Keratinocyte (primary cell): ENCODE measurements around the gene SYT1. TPM values are rescaled to one million over a fixed set of nuclear protein-coding genes. Genes with fewer than 3 reads are reported as not detected.

Source experiments
- DNase-seq: peaks from one replicate; pipeline ENCODE4 v3.0.0-alpha.2; 2011; ENCODE audit warnings: low read depth, missing footprints, low spot score
- FAIRE-seq: peaks from 2 replicates; lab custom pipeline; 2011; peaks lifted over from hg19 to GRCh38; lab: Jason Lieb, UNC
- H2AFZ ChIP-seq: 2 replicates; pipeline ENCODE4 v1.6.0; 2012; ENCODE audit warnings: low read length, control low read depth, inconsistent platforms; ENCODE audit not compliant: control insufficient read depth
- H3K27ac ChIP-seq: 2 replicates; pipeline ENCODE4 v1.5.1; 2011; ENCODE audit warnings: low read length; ENCODE audit not compliant: control insufficient read depth, insufficient read depth
- H3K27me3 ChIP-seq: 3 replicates; pipeline ENCODE4 v1.6.0; 2011; ENCODE audit warnings: low read length; ENCODE audit not compliant: control insufficient read depth, insufficient read depth; ENCODE audit errors: extremely low read depth
- H3K36me3 ChIP-seq, 2 experiments: 2 replicates in 1 of 2; 3 replicates in 1 of 2; pipeline ENCODE4 v1.5.1; 2011; ENCODE audit warnings: low read length in 2 of 2, mild to moderate bottlenecking in 1 of 2; ENCODE audit not compliant: control insufficient read depth in 2 of 2, insufficient read depth in 2 of 2; ENCODE audit errors: extremely low read depth in 1 of 2
- H3K4me1 ChIP-seq: 3 replicates; pipeline ENCODE4 v1.5.1; 2011; ENCODE audit warnings: low read length; ENCODE audit not compliant: control insufficient read depth, insufficient read depth; ENCODE audit errors: extremely low read depth
- H3K4me2 ChIP-seq: 3 replicates; pipeline ENCODE4 v1.6.0; 2011; ENCODE audit warnings: low read depth, low read length; ENCODE audit not compliant: control insufficient read depth, insufficient read depth; ENCODE audit errors: extremely low read depth
- H3K4me3 ChIP-seq, 3 experiments: fragments of 200-600 bp in 1 of 3; sonication (generic) in 1 of 3; 2 replicates in 2 of 3; 3 replicates in 1 of 3; pipeline ENCODE4 v1.5.1; 2011 to 2016; ENCODE audit warnings: low read length in 3 of 3, mild to moderate bottlenecking in 3 of 3, control low read depth in 2 of 3, inconsistent platforms in 1 of 3, low read depth in 1 of 3, mixed read lengths in 1 of 3, mixed run types in 1 of 3, moderate library complexity in 1 of 3; ENCODE audit not compliant: control insufficient read depth in 2 of 3, insufficient read depth in 2 of 3; ENCODE audit errors: extremely low read depth in 1 of 3
- H3K79me2 ChIP-seq: 2 replicates; pipeline ENCODE4 v1.6.0; 2012; ENCODE audit warnings: low read length; ENCODE audit not compliant: control insufficient read depth, insufficient read depth
- H3K9ac ChIP-seq: 3 replicates; pipeline ENCODE4 v1.6.0; 2011; ENCODE audit warnings: low read length; ENCODE audit not compliant: control insufficient read depth, insufficient read depth; ENCODE audit errors: extremely low read depth
- H3K9me1 ChIP-seq: 3 replicates; pipeline ENCODE4 v1.6.0; 2011; ENCODE audit warnings: low read length; ENCODE audit not compliant: control insufficient read depth, insufficient read depth; ENCODE audit errors: extremely low read depth
- H3K9me3 ChIP-seq: 2 replicates; pipeline ENCODE4 v1.5.1; 2012; ENCODE audit warnings: low read depth, low read length; ENCODE audit not compliant: control insufficient read depth
- H4K20me1 ChIP-seq: 3 replicates; pipeline ENCODE4 v1.6.0; 2011; ENCODE audit warnings: low read length; ENCODE audit not compliant: control insufficient read depth, insufficient read depth; ENCODE audit errors: extremely low read depth
- CTCF ChIP-seq, 3 experiments: IDR thresholded peaks in 1 of 3; conservative IDR thresholded peaks in 1 of 3; optimal IDR thresholded peaks in 1 of 3; 2 replicates in 2 of 3; 3 replicates in 1 of 3; pipeline versions ENCODE3 to v1.5.1; 2011; ENCODE audit warnings: low read length in 3 of 3, mild to moderate bottlenecking in 3 of 3, moderate library complexity in 2 of 3, control low read depth in 1 of 3, inconsistent platforms in 1 of 3; ENCODE audit not compliant: insufficient read depth in 2 of 3; ENCODE audit errors: extremely low read depth in 1 of 3
- EZH2 ChIP-seq: IDR thresholded peaks from one replicate; pipeline ENCODE4 v1.6.1; 2012; ENCODE audit warnings: inconsistent platforms, mild to moderate bottlenecking, low read length, moderate library complexity
- dilution Hi-C: fragments of 300-500 bp; cut with MboI; formaldehyde crosslinking; loops from one replicate; pipeline ENCODE4 v1.7.0; 2020; ENCODE audit warnings: low sequenced_read_pairs; ENCODE audit not compliant: extremely low pct_ligation_motif_present
- polyA plus RNA-seq, 5 experiments: library from polyadenylated mRNA; depleted of rRNA in 3 of 5; stranded (reverse) in 3 of 5; stranded (forward) in 1 of 5; unstranded in 1 of 5; fragments of >200 nt; gene quantifications; 1 replicate in 1 of 5; 2 replicates in 3 of 5; 3 replicates in 1 of 5; pipeline versions ENCODE4 v1.2.1 to v1.2.3, GENCODE V29; 2011 to 2012; ENCODE audit warnings: missing spikeins in 2 of 5, low read depth in 1 of 5, low replicate concordance in 1 of 5

SYT1 gene
- polyA plus RNA-seq, 1 donor (not counting 4 experiments of a cell fraction or from before 2014, with no cell fraction given) = 6.1 TPM

GRCh38 chr12:78864870-78865463, 393 bp downstream of the SYT1 start:
- dilution Hi-C loops = no loop called here
- TF ChIP-seq CTCF (optimal IDR thresholded peaks at IDR 0.05 in 1 of 3, IDR thresholded peaks at IDR 0.05 in 1 of 3, conservative IDR thresholded peaks at IDR 0.05 in 1 of 3; ENCODE audit: extremely low read depth in 1 of 3, insufficient read depth in 2 of 3, low read length in 3 of 3) = no peak
- TF ChIP-seq EZH2 = no peak
- Histone ChIP-seq H3K4me1 (peaks cover 7% of the 10 kb centered on the region), H4K20me1 (no peaks in the 10 kb centered on the region), H3K4me3 (peak overlapping the region; percentile 57 to 81 (median 76)), H3K9me1 (no peaks in the 10 kb centered on the region), H2AFZ (peak overlapping the region; percentile 95), H3K4me2 (peak overlapping the region; percentile 93), H3K27me3 (peaks cover 31% of the 10 kb centered on the region), H3K79me2 (no peaks in the 10 kb centered on the region), H3K9ac (no peak overlapping the region), H3K27ac (no peak overlapping the region), H3K9me3 (no peaks in the 10 kb centered on the region), H3K36me3 (no peaks in the 10 kb centered on the region)
- DNase-seq (no peak), FAIRE-seq (no peak)

- peak overlapping the region in 1 of 3 experiments; percentile 76 for H3K4me3 ChIP-seq
- no peak overlapping the region for H2AFZ ChIP-seq
- no peaks in the 10 kb centered on the region for H3K79me2 ChIP-seq
- FAIRE-seq (no peak), DNase-seq (no peak)
- H3K36me3 ChIP-seq = no peaks in the 10 kb centered on the region
- dilution Hi-C loops = no loop called here
- peaks cover 7% of the 10 kb centered on the region for H3K4me1 ChIP-seq
- no peaks in the 10 kb centered on the region for H3K9me1 ChIP-seq
- H3K27ac ChIP-seq = no peak overlapping the region
- TF ChIP-seq CTCF (optimal IDR thresholded peaks at IDR 0.05 in 1 of 3, IDR thresholded peaks at IDR 0.05 in 1 of 3, conservative IDR thresholded peaks at IDR 0.05 in 1 of 3; ENCODE audit: extremely low read depth in 1 of 3, insufficient read depth in 2 of 3, low read length in 3 of 3) (no peak), EZH2 (no peak)
- H3K9me3 ChIP-seq = no peaks in the 10 kb centered on the region
- H3K9ac ChIP-seq = no peak overlapping the region
- peak overlapping the region; percentile 93 for H3K4me2 ChIP-seq
- H4K20me1 ChIP-seq = no peaks in the 10 kb centered on the region
- H3K27me3 ChIP-seq = peaks cover 31% of the 10 kb centered on the region
These were observed 942 bp downstream of the SYT1 start for GRCh38 chr12:78865516-78865915.
